HepG2 (cell line): Measurements from ENCODE around the gene SGMS1. TPM values are rescaled to one million over a fixed set of nuclear protein-coding genes. Genes with fewer than 3 reads are reported as not detected.

Experiments
- ADNP ChIP-seq: sonication (generic); formaldehyde crosslinking; IDR thresholded peaks from 2 replicates; pipeline ENCODE4 v1.4.0; 2020; ENCODE audit warnings: missing genetic modification reagents
- AKAP8 ChIP-seq: sonication (generic); formaldehyde crosslinking; IDR thresholded peaks from 2 replicates; pipeline ENCODE4 v1.5.1; 2020; ENCODE audit warnings: mild to moderate bottlenecking, missing genetic modification reagents
- ATF1 ChIP-seq: IDR thresholded peaks from 2 replicates; pipeline ENCODE4 v1.6.1; 2016; ENCODE audit warnings: mild to moderate bottlenecking, control low read depth
- BCL6 ChIP-seq: IDR thresholded peaks from 2 replicates; pipeline ENCODE4 v1.6.1; 2016; ENCODE audit warnings: missing genetic modification reagents, missing compliant biosample characterization
- BRCA1 ChIP-seq: sonication (generic); formaldehyde crosslinking; IDR thresholded peaks from 2 replicates; pipeline ENCODE4 v1.4.0; 2020; ENCODE audit warnings: missing genetic modification reagents
- EEA1 ChIP-seq: sonication (generic); formaldehyde crosslinking; IDR thresholded peaks from 2 replicates; pipeline ENCODE4 v1.5.1; 2020; ENCODE audit warnings: mild to moderate bottlenecking, missing genetic modification reagents, borderline replicate concordance
- GATAD2A ChIP-seq: IDR thresholded peaks from 2 replicates; pipeline ENCODE4 v1.6.1; 2016
- HIVEP1 ChIP-seq: sonication (generic); formaldehyde crosslinking; IDR thresholded peaks from 2 replicates; pipeline ENCODE4 v1.4.0; 2020; ENCODE audit warnings: mild to moderate bottlenecking, missing genetic modification reagents
- MXD3 ChIP-seq: IDR thresholded peaks from 2 replicates; pipeline ENCODE4 v1.6.1; 2016; ENCODE audit warnings: mild to moderate bottlenecking, missing biosample characterization, missing genetic modification reagents
- NFE2L1 ChIP-seq: sonication (generic); formaldehyde crosslinking; IDR thresholded peaks from 2 replicates; pipeline ENCODE4 v1.4.0; 2020; ENCODE audit warnings: missing genetic modification reagents, mild to moderate bottlenecking, borderline replicate concordance
- RARG ChIP-seq: sonication (generic); formaldehyde crosslinking; IDR thresholded peaks from 2 replicates; pipeline ENCODE4 v1.4.0; 2020; ENCODE audit warnings: low read depth, mild to moderate bottlenecking, missing genetic modification reagents
- SNAI1 ChIP-seq: sonication (generic); formaldehyde crosslinking; IDR thresholded peaks from 2 replicates; pipeline ENCODE4 v1.5.0; 2020; ENCODE audit warnings: mild to moderate bottlenecking, missing genetic modification reagents, borderline replicate concordance
- TFDP2 ChIP-seq: sonication (generic); formaldehyde crosslinking; IDR thresholded peaks from 2 replicates; pipeline ENCODE4 v1.4.0; 2020; ENCODE audit warnings: missing genetic modification reagents
- THRA ChIP-seq: sonication (generic); formaldehyde crosslinking; IDR thresholded peaks from 2 replicates; pipeline ENCODE4 v1.4.0; 2020; ENCODE audit warnings: missing genetic modification reagents, borderline replicate concordance
- TRAFD1 ChIP-seq: sonication (generic); formaldehyde crosslinking; IDR thresholded peaks from 2 replicates; pipeline ENCODE4 v1.5.1; 2020; ENCODE audit warnings: missing genetic modification reagents, mild to moderate bottlenecking, borderline replicate concordance
- WIZ ChIP-seq: sonication (generic); formaldehyde crosslinking; IDR thresholded peaks from 2 replicates; pipeline ENCODE4 v1.5.1; 2020; ENCODE audit warnings: mild to moderate bottlenecking, missing genetic modification reagents
- ZBTB3 ChIP-seq: sonication (generic); formaldehyde crosslinking; IDR thresholded peaks from 2 replicates; pipeline ENCODE4 v1.4.0; 2020; ENCODE audit warnings: low read depth, mild to moderate bottlenecking, moderate library complexity, missing genetic modification reagents, borderline replicate concordance
- ZBTB49 ChIP-seq: sonication (generic); formaldehyde crosslinking; IDR thresholded peaks from 2 replicates; pipeline ENCODE4 v1.4.0; 2020; ENCODE audit warnings: missing genetic modification reagents, borderline replicate concordance
- ZNF12 ChIP-seq: sonication (generic); formaldehyde crosslinking; IDR thresholded peaks from 2 replicates; pipeline ENCODE4 v1.5.0; 2020; ENCODE audit warnings: missing genetic modification reagents
- ZNF496 ChIP-seq: sonication (generic); formaldehyde crosslinking; IDR thresholded peaks from 2 replicates; pipeline ENCODE4 v1.8.1; 2023; ENCODE audit warnings: mild to moderate bottlenecking, moderate library complexity, missing genetic modification reagents; ENCODE audit not compliant: insufficient replicate concordance
- ZNF510 ChIP-seq: sonication (generic); formaldehyde crosslinking; IDR thresholded peaks from 2 replicates; pipeline ENCODE4 v1.4.0; 2020; ENCODE audit warnings: low read depth, mild to moderate bottlenecking, missing genetic modification reagents
- ZNF670 ChIP-seq: sonication (generic); formaldehyde crosslinking; IDR thresholded peaks from 2 replicates; pipeline ENCODE4 v1.8.0; 2022; ENCODE audit warnings: mild to moderate bottlenecking, missing genetic modification reagents, borderline replicate concordance
- ZNF773 ChIP-seq: sonication (generic); formaldehyde crosslinking; IDR thresholded peaks from 2 replicates; pipeline ENCODE4 v1.4.0; 2020; ENCODE audit warnings: missing genetic modification reagents, borderline replicate concordance
- polyA plus RNA-seq, 8 experiments: library from polyadenylated mRNA; depleted of rRNA in 3 of 8; stranded (reverse) in 7 of 8; unstranded in 1 of 8; fragments of >200 nt; fragmentation: Illumina TruSeq in 4 of 8; extraction: Trizol in 4 of 8; gene quantifications; 2 replicates each; pipeline versions ENCODE4 v1.2.1 to v1.2.3, GENCODE V29; 2011 to 2016; ENCODE audit warnings: low read depth in 4 of 8, missing spikeins in 1 of 8, mixed read lengths in 1 of 8; ENCODE audit not compliant: insufficient read depth in 1 of 8
- total RNA-seq, 5 experiments: library from RNA; depleted of rRNA; stranded (reverse); fragments of >200 nt; fragmentation: Illumina TruSeq; extraction: Trizol; gene quantifications; 2 replicates each; pipeline ENCODE4 v1.2.3, GENCODE V29; 2016; ENCODE audit warnings: low read depth in 1 of 5

SGMS1 gene
- total and polyA plus RNA-seq, 2 of the 13 experiments (the other 11 are each of a cell fraction or from before 2014, with no cell fraction given), result 6.5 to 15.1 TPM

GRCh38 chr10:50624866-50625501 is 1.2 kb upstream of the SGMS1 start (continued):
- no peak for TF ChIP-seq RARG (CRISPR knock-in tag)
- no peak for TF ChIP-seq THRA (CRISPR knock-in tag)
- no peak for TF ChIP-seq ZNF670 (CRISPR knock-in tag)
- no peak for TF ChIP-seq ZNF12
- TF ChIP-seq ATF1 (CRISPR knock-in tag), result no peak
- TF ChIP-seq ZNF773 (CRISPR knock-in tag), result no peak; the same call in 1 of the 2 replicates
- TF ChIP-seq HIVEP1 (CRISPR knock-in tag), result 0 out of 2 replicates have a peak, but pooled peaks have one; percentile 43
- peak; percentile 19; the same call in 1 of the 2 replicates for TF ChIP-seq GATAD2A
- TF ChIP-seq SNAI1 (CRISPR knock-in tag), result no peak
- no peak for TF ChIP-seq TRAFD1
- peak; percentile 87 for TF ChIP-seq MXD3
- TF ChIP-seq ZNF510 (CRISPR knock-in tag), result no peak
- peak; percentile 8; the same call in 1 of the 2 replicates for TF ChIP-seq WIZ
- no peak for TF ChIP-seq ZBTB49 (CRISPR knock-in tag)
- TF ChIP-seq ZBTB3, result no peak
- 0 out of 2 replicates have a peak, but pooled peaks have one; percentile 56 for TF ChIP-seq TFDP2 (CRISPR knock-in tag)
- TF ChIP-seq AKAP8 (CRISPR knock-in tag), result peak; percentile 84
- TF ChIP-seq NFE2L1 (CRISPR knock-in tag), result no peak
- peak; percentile 67; the same call in 1 of the 2 replicates for TF ChIP-seq EEA1 (CRISPR knock-in tag)
- TF ChIP-seq BRCA1 (CRISPR knock-in tag), result 0 out of 2 replicates have a peak, but pooled peaks have one; percentile 21
- no peak for TF ChIP-seq ZNF496 (CRISPR knock-in tag)
- no peak for TF ChIP-seq ADNP (CRISPR knock-in tag)
- TF ChIP-seq BCL6 (CRISPR knock-in tag), result no peak
